HG02870 (cell line): ENCODE results near the gene PDCD5.
"Not testable (repeated sequence)": the region's sequence is repeated elsewhere in the genome, so short reads cannot be mapped to it uniquely, and the experiment has no call there.

Source experiments
- ATAC-seq: cut with Tn5 transposase; IDR thresholded peaks from one replicate; pipeline ENCODE4 v1.9.1; 2021; ENCODE audit warnings: mild to moderate bottlenecking, moderate library complexity; ENCODE audit not compliant: unreplicated experiment

PDCD5 gene

GRCh38 chr19:32580901-32581704 is at the start of gene PDCD5:
Gene PDCD5, plus strand, starts transcription at chr19:32581190. Its CDS starts 72 bp downstream, at chr19:32581262.
- peak; percentile 85 for ATAC-seq

DNA sequence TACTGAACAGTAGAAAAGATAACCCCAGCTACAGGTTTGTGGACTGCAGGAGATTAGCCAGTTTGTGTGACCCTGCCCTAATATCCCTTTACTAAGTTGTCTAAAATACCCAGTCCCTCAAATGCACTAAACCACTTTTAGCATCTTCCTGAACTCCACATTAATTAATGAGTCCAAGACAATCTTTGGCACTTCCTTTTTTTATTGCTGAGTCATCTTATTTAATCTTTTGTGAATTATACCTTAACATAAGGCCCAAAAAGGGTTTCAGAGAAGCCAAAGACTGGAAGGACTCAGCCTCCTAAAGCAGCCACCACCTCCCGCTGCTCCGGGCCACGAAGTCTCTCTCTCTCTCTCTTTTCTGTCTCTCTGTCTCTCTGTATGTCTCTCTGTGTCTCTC is 48.8 kb upstream of the PDCD5 start:
- ATAC-seq: no peak

- ATAC-seq: no peak
These were observed 43.4 kb upstream of the PDCD5 start for GRCh38 chr19:32537580-32537979.

- ATAC-seq: no peak
These were observed 41.6 kb upstream of the PDCD5 start for GRCh38 chr19:32539240-32539916.

DNA sequence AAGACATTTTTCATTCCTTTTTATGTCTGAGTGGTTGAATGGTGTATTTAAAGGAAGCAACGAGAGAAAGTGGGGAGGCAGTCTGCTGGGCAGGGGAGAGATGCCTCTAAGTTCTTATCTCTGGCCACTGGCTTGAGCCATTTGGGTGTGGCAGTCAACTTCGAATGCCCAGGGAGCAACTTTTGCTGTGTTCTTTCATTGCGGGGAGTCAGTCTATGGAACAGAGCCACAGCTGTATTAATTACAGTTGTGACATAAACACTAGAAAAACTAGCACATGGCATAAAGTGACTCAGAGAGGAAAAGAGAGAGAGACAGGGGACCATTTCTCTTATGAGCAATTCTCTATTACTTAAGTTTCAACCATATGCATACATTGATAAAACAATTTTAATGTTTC is 40.4 kb upstream of the PDCD5 start:
- ATAC-seq: no peak

GRCh38 chr19:32541376-32541775 is 39.6 kb upstream of the PDCD5 start:
- ATAC-seq: not testable (repeated sequence)

- no peak for ATAC-seq
These were observed 38.4 kb upstream of the PDCD5 start for GRCh38 chr19:32542477-32543108.

- ATAC-seq: no peak
These were observed 37.7 kb upstream of the PDCD5 start for GRCh38 chr19:32543115-32543900.

- no peak for ATAC-seq
These were observed 36.1 kb upstream of the PDCD5 start for GRCh38 chr19:32544917-32545316.

DNA sequence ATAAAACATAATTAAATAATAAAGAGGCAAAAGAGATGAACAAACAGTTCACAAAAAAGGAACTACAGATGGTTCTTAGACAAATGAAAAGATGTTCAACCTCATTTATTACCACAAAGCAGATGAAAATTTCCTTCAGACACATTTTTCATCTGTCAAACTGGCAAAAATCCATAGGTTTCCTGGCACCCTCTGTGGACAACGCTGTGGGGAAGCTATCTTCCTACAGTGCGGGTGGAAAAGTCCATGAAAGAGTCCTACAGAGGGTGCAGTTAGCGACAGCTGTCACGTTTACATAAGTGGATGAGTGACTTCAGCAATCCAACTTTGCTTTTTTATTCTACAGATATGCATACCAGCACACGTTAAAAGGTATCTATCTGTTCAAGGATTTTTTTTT is 30.3 kb upstream of the PDCD5 start:
- ATAC-seq: no peak

GRCh38 chr19:32555786-32556185 is 25.2 kb upstream of the PDCD5 start:
- ATAC-seq: no peak

GRCh38 chr19:32558607-32559228 is 22.3 kb upstream of the PDCD5 start:
- no peak for ATAC-seq

DNA sequence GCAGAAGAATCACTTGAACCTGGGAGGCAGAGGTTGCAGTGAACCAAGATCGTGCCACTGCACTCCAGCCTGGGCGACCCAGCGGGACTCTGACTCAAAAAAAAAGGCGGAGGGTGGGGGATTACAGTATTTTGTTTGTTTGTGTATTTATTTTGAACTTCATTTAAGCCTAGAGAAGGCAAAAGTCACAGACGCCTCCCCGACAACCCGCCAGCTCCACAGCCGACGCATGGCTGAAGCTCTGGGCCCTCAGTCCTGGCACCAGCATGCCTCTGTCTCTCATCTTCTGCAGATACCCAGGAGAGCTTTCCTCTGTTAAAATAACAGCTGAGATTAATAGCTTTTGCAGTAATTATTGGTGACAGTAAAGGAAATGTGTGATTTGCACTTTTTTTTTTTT is 17.2 kb upstream of the PDCD5 start:
- ATAC-seq: no peak

- no peak for ATAC-seq
These were observed 14.7 kb upstream of the PDCD5 start for GRCh38 chr19:32566246-32566830.

GRCh38 chr19:32567486-32567885 is 13.5 kb upstream of the PDCD5 start:
- no peak for ATAC-seq

GRCh38 chr19:32570081-32570785 is 10.8 kb upstream of the PDCD5 start:
- no peak for ATAC-seq

- ATAC-seq: not testable (repeated sequence)
These were observed 9.4 kb upstream of the PDCD5 start for GRCh38 chr19:32571471-32572075.

DNA sequence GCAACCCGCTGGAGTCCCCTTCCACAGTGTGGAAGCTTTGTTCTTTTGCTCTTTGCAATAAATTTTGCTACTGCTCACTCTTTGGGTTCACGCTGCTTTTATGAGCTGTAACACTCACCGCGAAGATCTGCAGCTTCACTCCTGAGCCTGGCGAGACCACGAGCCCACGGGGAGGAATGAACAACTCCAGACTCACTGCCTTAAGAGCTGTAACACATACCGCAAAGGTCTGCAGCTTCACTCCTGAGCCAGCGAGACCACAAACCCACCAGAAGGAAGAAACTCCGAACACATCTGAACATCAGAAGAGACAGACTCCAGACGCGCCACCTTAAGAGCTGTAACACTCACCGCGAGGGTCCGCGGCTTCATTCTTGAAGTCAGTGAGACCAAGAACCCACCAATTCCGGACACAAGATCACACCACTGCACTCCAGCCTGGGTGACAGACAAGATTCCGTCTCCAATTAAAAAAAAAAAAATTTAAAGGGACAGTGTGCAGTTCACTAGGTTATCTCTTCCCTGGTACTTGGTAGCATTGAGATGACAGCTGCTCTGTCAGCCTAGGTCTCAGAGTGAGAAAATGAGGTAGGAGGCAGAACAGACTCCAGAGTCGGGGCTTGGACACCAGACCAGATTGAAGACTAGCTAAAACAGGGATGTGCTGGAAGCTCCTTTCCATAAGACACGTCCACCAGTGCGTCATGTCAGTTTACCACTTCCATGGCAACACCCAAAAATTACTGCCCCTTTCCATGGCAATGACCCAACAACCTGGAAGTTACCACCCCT is 8.1 kb upstream of the PDCD5 start:
- ATAC-seq: not testable (repeated sequence)

DNA sequence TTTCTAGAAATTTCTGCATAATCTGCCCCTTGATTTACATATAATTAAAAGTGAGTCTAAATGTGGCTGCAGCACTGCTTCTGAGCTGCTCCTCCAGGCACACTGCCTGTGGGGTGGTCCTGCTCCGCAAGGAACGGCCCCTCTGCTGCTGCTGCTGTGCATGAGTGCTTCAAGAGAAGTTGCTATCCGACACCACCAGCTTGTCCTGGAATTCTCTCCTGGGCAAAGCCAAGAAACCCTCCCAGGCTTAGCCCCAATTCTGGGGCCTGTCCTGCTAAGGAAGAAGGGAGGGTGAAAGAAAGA is 7.5 kb upstream of the PDCD5 start:
- ATAC-seq: no peak
